Right lobe of liver (tissue), 6 donors: ENCODE measurements around the gene PPP1R1C. TPM values are rescaled to one million over a fixed set of nuclear protein-coding genes. Genes with fewer than 3 reads are reported as not detected.

Experiments
- ATAC-seq, 4 donors: fragments of 200-7000 bp; cut with Tn5 transposase; one replicate each; pipeline ENCODE4 v1.9.1; 2020; ENCODE audit warnings: mild to moderate bottlenecking in 4 of 4, moderate library complexity in 4 of 4
- DNase-seq, 3 donors: peaks; one replicate each; pipeline ENCODE4 v3.0.0-alpha.2; 2020
- H3K27ac ChIP-seq, 3 donors: fragments of 200-600 bp; one replicate each; pipeline ENCODE4 v1.8.0; 2022
- H3K27me3 ChIP-seq, 2 donors: fragments of 200-600 bp; one replicate each; pipeline ENCODE4 v1.8.0; 2022
- H3K36me3 ChIP-seq, 4 donors: fragments of 200-600 bp; sonication (generic) in 1 of 4; one replicate each; pipeline versions ENCODE4 v1.5.1 to v1.8.0; 2017 to 2022; ENCODE audit warnings: control low read depth in 1 of 4
- H3K4me1 ChIP-seq, 4 donors: fragments of 200-600 bp; sonication (generic) in 1 of 4; one replicate each; pipeline versions ENCODE4 v1.5.1 to v1.8.0; 2017 to 2022; ENCODE audit warnings: control low read depth in 1 of 4
- H3K4me3 ChIP-seq, 3 donors: fragments of 200-600 bp; one replicate each; pipeline ENCODE4 v1.8.0; 2022
- H3K9me3 ChIP-seq, 4 donors: fragments of 200-600 bp; sonication (generic) in 1 of 4; one replicate each; pipeline versions ENCODE4 v1.5.1 to v1.8.0; 2017 to 2022; ENCODE audit warnings: control low read depth in 1 of 4
- CTCF ChIP-seq, 4 donors: fragments of 200-600 bp in 3 of 4; fragments of 450-650 bp in 1 of 4; IDR thresholded peaks; one replicate each; pipeline versions ENCODE4 v1.5.1 to v1.8.0; 2016 to 2022; ENCODE audit warnings: antibody characterized with exemption in 4 of 4, mild to moderate bottlenecking in 2 of 4
- POLR2A ChIP-seq: fragments of 450-650 bp; IDR thresholded peaks from one replicate; pipeline ENCODE4 v1.6.1; 2017; ENCODE audit warnings: antibody characterized with exemption, mild to moderate bottlenecking
- WGBS: methylation state at CpG from one replicate; pipeline ENCODE4 v1.1.6; 2018; ENCODE audit warnings: low coverage, low lambda C conversion rate; ENCODE audit not compliant: insufficient coverage; ENCODE audit errors: missing lambda C conversion rate; 5-methylcytosine and 5-hydroxymethylcytosine counted together
- intact Hi-C, 2 donors: fragments of 100-400 bp; cut with DNase I; formaldehyde crosslinking; loops; one replicate each; pipeline versions ENCODE4 v1.11.2 to v1.14.1; 2022
- total RNA-seq, 6 experiments: library from RNA; depleted of rRNA in 2 of 6; stranded (reverse); fragments of >200 nt in 2 of 6; fragmentation: NEBNext Ultra II Directional in 3 of 6; extraction: Animal tissue kit (Norgen Biotek cat#: 25700) in 3 of 6; gene quantifications; one replicate each; pipeline versions ENCODE4 v1.1.0 to v1.2.4, GENCODE V29; 2016 to 2023
- donor health status: DM: no; HTN: yes; CAD: no.
- donor health status: DM: no; HTN: no; CAD: no.
- donor health status: DM: no; HTN: no; CAD: no.
- donor health status: DM: no; HTN: yes; CAD: no.
- donor health status: DM: no; HTN: yes; CAD: no.

PPP1R1C gene
- total RNA-seq, 6 experiments from 2014 or later: 1.8 to 22.2 (median 8.8) TPM

- ATAC-seq: no peak
- H3K4me3 ChIP-seq: no peak overlapping the region
- intact Hi-C loops: no loop called here
- no peaks in the 10 kb centered on the region for H3K27me3 ChIP-seq
- WGBS: 39% methylated on average over 2 of the region's 3 CpGs
- no peak for DNase-seq
- H3K27ac ChIP-seq: no peak overlapping the region
- no peaks in the 10 kb centered on the region for H3K4me1 ChIP-seq
- H3K36me3 ChIP-seq: no peaks in the 10 kb centered on the region
- no peaks in the 10 kb centered on the region for H3K9me3 ChIP-seq
- no peak for TF ChIP-seq POLR2A
- no peak for TF ChIP-seq CTCF (IDR thresholded peaks at IDR 0.05)
Measured at GRCh38 chr2:182128821-182129707, 143.4 kb downstream of the PPP1R1C start.

- no peaks in the 10 kb centered on the region for H3K4me1 ChIP-seq
- intact Hi-C loops: no loop called here
- no peak overlapping the region for H3K27ac ChIP-seq
- H3K9me3 ChIP-seq: no peaks in the 10 kb centered on the region
- no peaks in the 10 kb centered on the region for H3K27me3 ChIP-seq
- H3K4me3 ChIP-seq: no peak overlapping the region
- H3K36me3 ChIP-seq: no peaks in the 10 kb centered on the region
- DNase-seq: no peak
- no peak for ATAC-seq
- TF ChIP-seq CTCF (IDR thresholded peaks at IDR 0.05): peak in 1 of 4 donors; percentile 19
- no peak for TF ChIP-seq POLR2A
Measured at GRCh38 chr2:182132605-182133004, 147.0 kb downstream of the PPP1R1C start.

- DNase-seq (no peak), ATAC-seq (no peak)
- intact Hi-C loops: no loop called here
- no peaks in the 10 kb centered on the region for H3K4me1 ChIP-seq
- no peaks in the 10 kb centered on the region for H3K27me3 ChIP-seq
- WGBS: 50% methylated on average over 1 of the region's 1 CpG
- no peak for TF ChIP-seq POLR2A
- TF ChIP-seq CTCF (IDR thresholded peaks at IDR 0.05): no peak
- no peaks in the 10 kb centered on the region for H3K36me3 ChIP-seq
- no peak overlapping the region for H3K4me3 ChIP-seq
- no peaks in the 10 kb centered on the region for H3K9me3 ChIP-seq
- no peak overlapping the region for H3K27ac ChIP-seq
Measured at GRCh38 chr2:182133195-182133891, 147.7 kb downstream of the PPP1R1C start.

GRCh38 chr2:182134201-182134600 is 148.5 kb downstream of the PPP1R1C start:
- no peaks in the 10 kb centered on the region for H3K27me3 ChIP-seq
- intact Hi-C loops: no loop called here
- no peak overlapping the region for H3K27ac ChIP-seq
- H3K9me3 ChIP-seq: no peaks in the 10 kb centered on the region
- no peak for TF ChIP-seq CTCF (IDR thresholded peaks at IDR 0.05)
- no peak for TF ChIP-seq POLR2A
- no peak for ATAC-seq
- WGBS: no CpG with 5 or more reads among the region's 1 CpG
- H3K4me1 ChIP-seq: no peaks in the 10 kb centered on the region
- DNase-seq: no peak
- no peak overlapping the region for H3K4me3 ChIP-seq
- no peaks in the 10 kb centered on the region for H3K36me3 ChIP-seq
